ENCODE data around the gene CALB2. TPM values are rescaled to one million over a fixed set of nuclear protein-coding genes. Genes with fewer than 3 reads are reported as not detected.

The CALB2 gene
- total RNA-seq, 1 donor from 2014 or later, result 1.6 TPM

DNA sequence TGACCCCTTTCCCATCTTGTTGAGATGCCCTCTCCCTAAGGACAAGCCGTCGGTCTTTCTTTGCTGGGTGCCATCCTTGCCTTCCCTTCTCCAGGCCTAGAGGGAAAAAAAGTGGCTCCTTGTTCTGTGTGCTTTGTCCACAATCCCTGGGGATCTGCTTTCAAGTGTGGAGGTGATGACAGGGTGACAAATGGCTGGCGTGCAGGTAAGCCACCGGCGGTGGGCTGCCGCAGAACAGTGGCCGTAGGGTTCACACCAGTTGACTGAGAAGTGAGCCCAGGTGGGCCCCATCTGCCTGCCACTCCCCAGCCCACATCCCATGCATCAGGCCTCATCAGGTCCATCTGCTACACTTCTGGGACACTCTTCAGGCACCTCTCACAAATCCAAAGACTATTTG lies 11.4 kb upstream of the CALB2 start:
- H3K9me3 ChIP-seq, result no peaks in the 10 kb centered on the region
- intact Hi-C loops (cut with DNase I), result no loop called here
- no peak overlapping the region for H3K4me3 ChIP-seq
- ATAC-seq (no peak), DNase-seq (no peak)
- no peaks in the 10 kb centered on the region for H3K36me3 ChIP-seq
- no peak overlapping the region for H3K27ac ChIP-seq
- no peaks in the 10 kb centered on the region for H3K4me1 ChIP-seq
- H3K27me3 ChIP-seq (ENCODE audit: low read depth), result no peaks in the 10 kb centered on the region
- TF ChIP-seq, protein P1, sequence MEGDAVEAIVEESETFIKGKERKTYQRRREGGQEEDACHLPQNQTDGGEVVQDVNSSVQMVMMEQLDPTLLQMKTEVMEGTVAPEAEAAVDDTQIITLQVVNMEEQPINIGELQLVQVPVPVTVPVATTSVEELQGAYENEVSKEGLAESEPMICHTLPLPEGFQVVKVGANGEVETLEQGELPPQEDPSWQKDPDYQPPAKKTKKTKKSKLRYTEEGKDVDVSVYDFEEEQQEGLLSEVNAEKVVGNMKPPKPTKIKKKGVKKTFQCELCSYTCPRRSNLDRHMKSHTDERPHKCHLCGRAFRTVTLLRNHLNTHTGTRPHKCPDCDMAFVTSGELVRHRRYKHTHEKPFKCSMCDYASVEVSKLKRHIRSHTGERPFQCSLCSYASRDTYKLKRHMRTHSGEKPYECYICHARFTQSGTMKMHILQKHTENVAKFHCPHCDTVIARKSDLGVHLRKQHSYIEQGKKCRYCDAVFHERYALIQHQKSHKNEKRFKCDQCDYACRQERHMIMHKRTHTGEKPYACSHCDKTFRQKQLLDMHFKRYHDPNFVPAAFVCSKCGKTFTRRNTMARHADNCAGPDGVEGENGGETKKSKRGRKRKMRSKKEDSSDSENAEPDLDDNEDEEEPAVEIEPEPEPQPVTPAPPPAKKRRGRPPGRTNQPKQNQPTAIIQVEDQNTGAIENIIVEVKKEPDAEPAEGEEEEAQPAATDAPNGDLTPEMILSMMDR (IDR thresholded peaks at IDR 0.05), result no peak

DNA sequence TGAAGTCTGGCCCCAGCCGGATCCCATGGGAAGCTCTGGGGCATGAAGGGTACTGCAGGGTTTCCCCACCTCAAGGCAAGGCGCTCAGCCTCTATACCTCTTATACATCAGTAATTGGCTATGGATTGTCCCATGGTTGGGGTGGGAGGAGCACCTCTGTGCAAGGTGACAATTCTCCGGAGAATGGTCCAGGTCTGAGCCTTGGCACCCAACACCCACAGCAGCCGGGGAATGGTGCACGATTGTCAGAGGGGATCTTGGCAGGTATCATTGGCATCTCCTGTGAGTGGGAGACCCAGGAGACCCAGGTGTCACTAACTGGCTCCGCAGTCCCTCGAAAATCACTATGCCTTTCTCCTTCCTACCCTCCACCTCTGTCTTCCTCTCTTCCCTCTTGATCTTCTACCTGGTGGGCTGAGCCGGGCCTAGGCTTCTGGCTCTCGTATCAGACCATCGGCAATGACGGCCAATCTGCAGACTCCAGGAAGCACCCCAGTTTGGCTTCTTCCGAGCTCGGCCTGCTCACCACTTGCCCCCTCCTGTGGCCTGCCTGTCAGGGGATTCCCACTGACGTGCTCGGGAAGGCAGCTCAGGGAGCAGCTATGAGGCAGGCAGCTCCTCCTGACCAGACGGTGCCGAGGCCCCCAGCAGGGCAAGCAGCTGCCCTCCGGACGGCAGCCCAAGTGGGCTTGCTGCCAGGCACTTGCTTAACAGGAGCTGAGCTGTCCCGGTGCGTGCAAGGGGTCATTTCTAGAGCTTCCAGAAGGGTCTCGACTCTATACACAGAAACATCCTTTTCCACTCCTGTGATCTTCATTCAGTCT lies 10.0 kb upstream of the CALB2 start:
- Histone ChIP-seq H3K9me3 (no peaks in the 10 kb centered on the region), H3K27me3 (ENCODE audit: low read depth) (no peaks in the 10 kb centered on the region), H3K4me1 (no peaks in the 10 kb centered on the region), H3K27ac (no peak overlapping the region), H3K4me3 (no peak overlapping the region), H3K36me3 (no peaks in the 10 kb centered on the region)
- no peak for ATAC-seq
- intact Hi-C loops (cut with DNase I), result no loop called here
- DNase-seq, result no peak
- TF ChIP-seq, protein P1 (IDR thresholded peaks at IDR 0.05), result no peak

DNA sequence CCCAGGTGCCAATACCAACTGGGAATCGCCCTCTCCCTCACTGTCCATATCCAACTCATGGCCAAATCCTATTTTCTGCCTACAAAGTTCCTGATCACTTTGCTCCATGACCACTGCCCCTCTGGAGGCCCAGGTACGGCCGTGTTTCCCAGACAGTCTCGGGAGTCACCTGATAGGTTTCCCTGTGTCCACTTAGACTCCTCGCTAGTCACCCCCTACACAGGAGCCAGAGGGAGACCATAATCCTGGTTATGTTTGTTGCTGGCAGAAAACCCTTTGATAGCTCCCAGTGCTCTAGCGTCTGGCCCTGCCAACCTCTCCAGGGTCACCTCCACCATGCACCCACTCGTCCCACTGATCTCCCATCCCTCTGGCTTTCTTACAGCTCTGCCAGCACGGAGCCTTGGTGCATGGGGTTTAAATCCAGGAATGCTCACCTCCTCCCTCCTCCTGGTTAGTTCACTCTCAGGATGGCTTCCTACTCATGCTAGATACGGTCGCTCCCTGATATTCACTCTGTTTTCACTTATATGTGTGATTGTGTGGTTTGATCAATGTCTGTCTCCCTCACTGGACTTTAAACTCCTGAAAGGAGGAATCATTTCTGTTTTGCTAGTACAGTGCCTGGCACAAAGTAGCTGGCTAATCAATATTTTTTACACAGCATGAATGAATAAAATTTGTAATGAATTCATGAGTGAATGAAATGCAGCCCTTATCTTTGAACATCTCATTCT lies 7.5 kb upstream of the CALB2 start:
- DNase-seq (no peak), ATAC-seq (no peak)
- H3K4me3 ChIP-seq, result no peak overlapping the region
- intact Hi-C loops (cut with DNase I), result no loop called here
- no peaks in the 10 kb centered on the region for H3K4me1 ChIP-seq
- H3K27me3 ChIP-seq (ENCODE audit: low read depth), result no peaks in the 10 kb centered on the region
- H3K27ac ChIP-seq, result no peak overlapping the region
- TF ChIP-seq, protein P1 (IDR thresholded peaks at IDR 0.05), result no peak
- no peaks in the 10 kb centered on the region for H3K36me3 ChIP-seq
- H3K9me3 ChIP-seq, result no peaks in the 10 kb centered on the region

DNA sequence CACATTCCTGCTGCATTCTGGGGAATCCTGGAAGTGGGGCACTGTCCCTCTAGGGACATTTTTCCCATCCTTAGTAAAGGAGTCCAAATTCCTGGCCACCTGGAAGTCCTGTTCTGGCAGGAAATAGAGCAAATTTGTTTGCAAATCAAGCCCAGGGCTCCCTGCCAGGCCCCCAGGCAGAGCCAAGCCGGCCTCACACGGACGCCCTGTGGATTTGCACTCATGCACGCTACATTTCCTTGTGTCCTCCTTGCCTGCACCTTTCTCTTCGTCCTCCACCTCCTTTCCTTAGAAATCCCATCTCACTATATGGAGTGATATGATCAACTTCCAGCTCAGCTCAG lies 7.0 kb upstream of the CALB2 start:
- no peaks in the 10 kb centered on the region for H3K9me3 ChIP-seq
- no peak overlapping the region for H3K4me3 ChIP-seq
- H3K27me3 ChIP-seq (ENCODE audit: low read depth), result no peaks in the 10 kb centered on the region
- no peaks in the 10 kb centered on the region for H3K4me1 ChIP-seq
- ATAC-seq, result no peak
- no peak for DNase-seq
- TF ChIP-seq, protein P1 (IDR thresholded peaks at IDR 0.05), result no peak
- intact Hi-C loops (cut with DNase I), result no loop called here
- H3K27ac ChIP-seq, result no peak overlapping the region
- H3K36me3 ChIP-seq, result no peaks in the 10 kb centered on the region

DNA sequence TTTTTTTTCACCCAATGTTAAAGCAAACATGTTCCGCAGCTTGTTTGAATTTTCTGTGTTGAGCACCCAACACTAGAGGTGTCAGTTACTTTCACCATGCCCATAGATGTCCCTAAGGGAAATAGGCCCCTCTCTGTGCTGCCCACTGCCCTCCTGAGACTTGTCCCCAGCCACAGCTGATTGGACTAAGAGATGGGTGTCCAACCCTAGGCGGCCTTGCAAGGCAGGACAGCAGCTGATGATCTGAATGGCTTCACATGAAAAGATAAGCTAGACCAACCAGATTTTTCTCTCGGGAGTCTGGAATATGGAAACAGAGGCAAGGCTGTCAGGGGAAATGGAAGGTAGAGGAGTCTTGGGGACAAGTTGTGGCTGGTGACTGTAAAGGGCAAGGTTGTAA lies 6.1 kb upstream of the CALB2 start:
- no peaks in the 10 kb centered on the region for H3K4me1 ChIP-seq
- TF ChIP-seq, protein P1 (IDR thresholded peaks at IDR 0.05), result no peak
- H3K9me3 ChIP-seq, result no peaks in the 10 kb centered on the region
- intact Hi-C loops (cut with DNase I), result no loop called here
- H3K27ac ChIP-seq, result no peak overlapping the region
- H3K36me3 ChIP-seq, result no peaks in the 10 kb centered on the region
- no peak overlapping the region for H3K4me3 ChIP-seq
- DNase-seq, result no peak
- peaks cover 6% of the 10 kb centered on the region for H3K27me3 ChIP-seq (ENCODE audit: low read depth)
- no peak for ATAC-seq

Data from lower lobe of right lung (tissue), 2 donors.